H9 (cell line): ENCODE data around the gene GRID2. TPM values are rescaled to one million over a fixed set of nuclear protein-coding genes. Genes with fewer than 3 reads are reported as not detected.

Experiments
- DNase-seq: peaks from one replicate; pipeline ENCODE4 v3.0.0-alpha.2; 2017
- H2AFZ ChIP-seq: one replicate; pipeline ENCODE4 v1.6.1; 2013; ENCODE audit warnings: mild to moderate bottlenecking, low read length, control low read depth, moderate library complexity
- H2AK5ac ChIP-seq: 2 replicates; pipeline ENCODE4 v1.6.1; 2013; ENCODE audit warnings: low read length, control low read depth, mixed read lengths; ENCODE audit not compliant: insufficient read length
- H2BK120ac ChIP-seq: one replicate; pipeline ENCODE4 v1.6.1; 2013; ENCODE audit warnings: low read depth, mild to moderate bottlenecking, low read length, control low read depth, inconsistent platforms; ENCODE audit not compliant: poor library complexity, severe bottlenecking
- H2BK12ac ChIP-seq: 2 replicates; pipeline ENCODE4 v1.6.1; 2013; ENCODE audit warnings: low read length, control low read depth, mixed read lengths, low read depth; ENCODE audit not compliant: insufficient read length
- H2BK15ac ChIP-seq: 2 replicates; pipeline ENCODE4 v1.6.1; 2013; ENCODE audit warnings: low read depth, low read length, control low read depth
- H2BK20ac ChIP-seq: one replicate; pipeline ENCODE4 v1.6.1; 2013; ENCODE audit warnings: low read depth, mild to moderate bottlenecking, low read length, control low read depth, inconsistent platforms; ENCODE audit not compliant: poor library complexity, severe bottlenecking
- H2BK5ac ChIP-seq: 2 replicates; pipeline ENCODE4 v1.6.1; 2013; ENCODE audit warnings: low read length, control low read depth, mixed read lengths; ENCODE audit not compliant: insufficient read length
- H3K14ac ChIP-seq: 2 replicates; pipeline ENCODE4 v1.6.1; 2013; ENCODE audit warnings: low read length, control low read depth; ENCODE audit not compliant: insufficient read depth
- H3K18ac ChIP-seq: 2 replicates; pipeline ENCODE4 v1.6.1; 2013; ENCODE audit warnings: low read depth, mild to moderate bottlenecking, mixed read lengths, low read length, control low read depth; ENCODE audit not compliant: insufficient read length
- H3K23ac ChIP-seq: 2 replicates; pipeline ENCODE4 v1.6.1; 2013; ENCODE audit warnings: low read length, control low read depth, mixed read lengths, low read depth; ENCODE audit not compliant: insufficient read length
- H3K23me2 ChIP-seq: 2 replicates; pipeline ENCODE4 v1.6.1; 2013; ENCODE audit warnings: low read depth, mild to moderate bottlenecking, mixed read lengths, low read length, control low read depth; ENCODE audit not compliant: insufficient read length, poor library complexity, severe bottlenecking
- H3K27ac ChIP-seq: 2 replicates; pipeline ENCODE4 v1.5.1; 2013; ENCODE audit warnings: low read length, control low read depth, mixed read lengths, low read depth; ENCODE audit not compliant: insufficient read length
- H3K27me3 ChIP-seq: 2 replicates; pipeline ENCODE4 v1.6.1; 2013; ENCODE audit warnings: low read length, control low read depth, inconsistent platforms; ENCODE audit not compliant: insufficient read depth
- H3K4ac ChIP-seq: 2 replicates; pipeline ENCODE4 v1.6.1; 2013; ENCODE audit warnings: low read depth, mild to moderate bottlenecking, control low read depth, inconsistent platforms, low read length, moderate library complexity
- H3K4me1 ChIP-seq: 2 replicates; pipeline ENCODE4 v1.6.1; 2013; ENCODE audit warnings: low read length, control low read depth, inconsistent platforms; ENCODE audit not compliant: insufficient read depth
- H3K4me2 ChIP-seq: 2 replicates; pipeline ENCODE4 v1.6.1; 2013; ENCODE audit warnings: low read length, control low read depth, mixed read lengths; ENCODE audit not compliant: insufficient read length, insufficient read depth
- H3K56ac ChIP-seq: 2 replicates; pipeline ENCODE4 v1.6.1; 2013; ENCODE audit warnings: low read depth, mild to moderate bottlenecking, mixed read lengths, low read length, control low read depth; ENCODE audit not compliant: insufficient read length
- H3K79me1 ChIP-seq: 2 replicates; pipeline ENCODE4 v1.6.1; 2013; ENCODE audit warnings: low read depth, mild to moderate bottlenecking, moderate library complexity, low read length, control low read depth, inconsistent platforms; ENCODE audit not compliant: insufficient read depth, poor library complexity, severe bottlenecking
- H3K79me2 ChIP-seq: 2 replicates; pipeline ENCODE4 v1.6.1; 2013; ENCODE audit warnings: low read length, control low read depth, inconsistent platforms; ENCODE audit not compliant: insufficient read depth
- H3K9ac ChIP-seq: 2 replicates; pipeline ENCODE4 v1.6.1; 2013; ENCODE audit warnings: low read length, control low read depth, mixed read lengths; ENCODE audit not compliant: insufficient read length; ENCODE audit errors: extremely low read depth
- H3K9me3 ChIP-seq: one replicate; pipeline ENCODE4 v1.6.1; 2013; ENCODE audit warnings: low read depth, low read length, inconsistent platforms; ENCODE audit not compliant: control insufficient read depth
- H3T11ph ChIP-seq: one replicate; pipeline ENCODE4 v1.6.1; 2013; ENCODE audit warnings: mild to moderate bottlenecking, low read length, control low read depth, inconsistent platforms
- H4K20me1 ChIP-seq: one replicate; pipeline ENCODE4 v1.6.1; 2013; ENCODE audit not compliant: control insufficient read depth, insufficient read length, insufficient read depth
- H4K5ac ChIP-seq: 2 replicates; pipeline ENCODE4 v1.6.1; 2013; ENCODE audit warnings: low read depth, mild to moderate bottlenecking, mixed read lengths, low read length, control low read depth; ENCODE audit not compliant: insufficient read length
- H4K8ac ChIP-seq: replicated peaks from 2 replicates; pipeline ENCODE4 v1.6.1; 2013; ENCODE audit warnings: low read length, control low read depth, mixed read lengths, low read depth; ENCODE audit not compliant: insufficient read length
- H4K91ac ChIP-seq: 2 replicates; pipeline ENCODE4 v1.6.1; 2013; ENCODE audit warnings: low read depth, mild to moderate bottlenecking, moderate library complexity, mixed read lengths, low read length, control low read depth; ENCODE audit not compliant: insufficient read length
- H3K27ac Mint-ChIP-seq, 3 experiments: 2 replicates in 2 of 3; 3 replicates in 1 of 3; pipeline ENCODE4 v1.8.0; 2020 to 2021; ENCODE audit warnings: mixed read lengths in 3 of 3, mild to moderate bottlenecking in 1 of 3, moderate library complexity in 1 of 3
- H3K27me3 Mint-ChIP-seq: 2 replicates; pipeline ENCODE4 v1.8.0; 2021; ENCODE audit warnings: low read depth, mild to moderate bottlenecking, moderate library complexity, mixed read lengths
- H3K36me3 Mint-ChIP-seq, 3 experiments: 2 replicates in 2 of 3; 3 replicates in 1 of 3; pipeline ENCODE4 v1.8.0; 2020 to 2021; ENCODE audit warnings: low read depth in 3 of 3, mixed read lengths in 3 of 3; ENCODE audit not compliant: insufficient read depth in 1 of 3
- H3K4me1 Mint-ChIP-seq, 2 experiments: 2 replicates each; pipeline ENCODE4 v1.8.0; 2020; ENCODE audit warnings: mixed read lengths in 2 of 2
- H3K4me3 Mint-ChIP-seq, 2 experiments: 2 replicates in 1 of 2; 3 replicates in 1 of 2; pipeline ENCODE4 v1.8.0; 2020 to 2021; ENCODE audit warnings: mild to moderate bottlenecking in 2 of 2, mixed read lengths in 2 of 2, moderate library complexity in 1 of 2
- H3K9me3 Mint-ChIP-seq, 2 experiments: 2 replicates in 1 of 2; 3 replicates in 1 of 2; pipeline ENCODE4 v1.8.0; 2020; ENCODE audit warnings: mild to moderate bottlenecking in 2 of 2, mixed read lengths in 2 of 2, moderate library complexity in 1 of 2
- CTCF ChIP-seq: fragments of 200-600 bp; sonication (generic); conservative IDR thresholded peaks from 3 replicates; pipeline ENCODE4 v1.8.0; 2021; ENCODE audit warnings: antibody characterized with exemption, mild to moderate bottlenecking
- WGBS: extraction: QIAGEN DNeasy Blood & Tissue Kit; methylation state at CpG from one replicate; pipeline ENCODE4 v1.1.7; 2013; ENCODE audit warnings: missing lambda C conversion rate, low lambda C conversion rate, mixed read lengths; ENCODE audit not compliant: insufficient read length; ENCODE audit errors: extremely low coverage; 5-methylcytosine and 5-hydroxymethylcytosine counted together
- total RNA-seq: library from RNA; stranded (reverse); gene quantifications from 2 replicates; pipeline ENCODE4 v1.2.1, GENCODE V29; 2021

The GRID2 gene
- total RNA-seq, 1 experiment from 2014 or later: 21.8 TPM

- no peak overlapping the region for H3K56ac ChIP-seq
- no peak overlapping the region for H2BK5ac ChIP-seq
- no peak overlapping the region for H3K4me2 ChIP-seq
- H2AK5ac ChIP-seq: no peak overlapping the region
- no peak overlapping the region for H3K27ac Mint-ChIP-seq
- no peak overlapping the region for H2BK120ac ChIP-seq
- no peaks in the 10 kb centered on the region for H3K23me2 ChIP-seq
- H3K79me1 ChIP-seq: no peaks in the 10 kb centered on the region
- H2AFZ ChIP-seq: no peak overlapping the region
- peaks cover 4 to 7% of the 10 kb centered on the region in 2 experiments for H3K9me3 Mint-ChIP-seq
- no peak overlapping the region for H4K5ac ChIP-seq
- H3T11ph ChIP-seq: no peak overlapping the region
- no peaks in the 10 kb centered on the region for H3K9me3 ChIP-seq
- H3K4ac ChIP-seq: no peak overlapping the region
- peaks cover 5 to 8% (median 6%) of the 10 kb centered on the region in 3 experiments for H3K36me3 Mint-ChIP-seq
- no peaks in the 10 kb centered on the region for H3K27me3 ChIP-seq
- no peak overlapping the region for H3K4me3 Mint-ChIP-seq
- H3K79me2 ChIP-seq: no peaks in the 10 kb centered on the region; the same call in 1 of the 2 replicates
- no peaks in the 10 kb centered on the region for H4K20me1 ChIP-seq
- H3K27me3 Mint-ChIP-seq: no peaks in the 10 kb centered on the region
- no peak overlapping the region for H2BK15ac ChIP-seq
- H2BK12ac ChIP-seq: no peak overlapping the region
- no peak for DNase-seq
- TF ChIP-seq CTCF: no peak
- no peak overlapping the region for H3K14ac ChIP-seq
- no peak overlapping the region for H4K91ac ChIP-seq
- H3K23ac ChIP-seq: no peak overlapping the region
- no peak overlapping the region for H4K8ac ChIP-seq
- H3K4me1 Mint-ChIP-seq: peaks cover 24% of the 10 kb centered on the region in 2 experiments
- no peak overlapping the region for H2BK20ac ChIP-seq
- no CpG with 5 or more reads among the region's 1 CpG for WGBS
- H3K4me1 ChIP-seq: no peaks in the 10 kb centered on the region
- no peak overlapping the region for H3K9ac ChIP-seq
- no peak overlapping the region for H3K27ac ChIP-seq
- H3K18ac ChIP-seq: no peak overlapping the region
These were observed 78.4 kb downstream of the GRID2 start for GRCh38 chr4:92382128-92382527.
